ENCODE results near the gene FAF1.
A peak's percentile ranks its signal among the peaks of the same experiment; 100 is the strongest.
"Not testable (repeated sequence)": the region's sequence is repeated elsewhere in the genome, so short reads cannot be mapped to it uniquely, and the experiment has no call there.

Gene FAF1

DNA sequence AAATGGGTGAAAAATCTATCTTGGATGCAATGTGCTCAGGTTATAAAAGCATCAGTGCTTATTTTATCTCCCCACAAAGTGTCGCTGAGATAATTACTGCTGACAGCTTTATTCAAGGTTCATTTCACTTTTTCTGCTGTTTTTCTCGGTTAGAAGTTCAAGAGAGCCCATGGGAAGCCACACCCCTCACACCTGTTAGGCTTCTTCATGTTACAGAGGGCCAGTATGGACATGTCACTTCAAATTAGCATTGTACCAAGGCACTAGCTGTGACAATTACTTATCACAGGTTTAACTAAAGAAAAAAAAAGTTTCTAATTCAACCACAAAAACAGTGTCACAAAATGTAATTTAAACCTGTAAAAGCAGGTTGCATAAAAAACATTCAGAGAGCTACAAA is 349.5 kb downstream of the FAF1 start:
- DNase-seq = no peak

DNA sequence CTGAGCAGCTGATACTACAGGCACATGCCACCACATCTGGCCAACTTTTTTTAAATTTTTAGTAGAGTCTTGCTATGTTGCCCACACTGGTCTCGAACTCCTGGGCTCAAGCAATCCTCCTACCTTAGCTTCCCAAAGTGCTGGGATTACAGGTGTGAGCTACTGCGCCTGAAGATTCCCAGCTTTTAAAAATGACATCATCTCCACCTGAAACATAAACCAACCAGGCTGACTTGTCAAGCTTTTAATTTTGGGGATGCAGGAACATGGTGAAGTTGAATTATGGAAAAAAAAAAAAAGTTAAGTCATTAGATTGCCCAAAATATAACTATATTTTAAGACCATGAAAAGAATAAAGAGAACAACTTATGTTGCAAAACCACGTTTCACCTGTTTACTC is 350.6 kb downstream of the FAF1 start:
- DNase-seq = no peak

DNA sequence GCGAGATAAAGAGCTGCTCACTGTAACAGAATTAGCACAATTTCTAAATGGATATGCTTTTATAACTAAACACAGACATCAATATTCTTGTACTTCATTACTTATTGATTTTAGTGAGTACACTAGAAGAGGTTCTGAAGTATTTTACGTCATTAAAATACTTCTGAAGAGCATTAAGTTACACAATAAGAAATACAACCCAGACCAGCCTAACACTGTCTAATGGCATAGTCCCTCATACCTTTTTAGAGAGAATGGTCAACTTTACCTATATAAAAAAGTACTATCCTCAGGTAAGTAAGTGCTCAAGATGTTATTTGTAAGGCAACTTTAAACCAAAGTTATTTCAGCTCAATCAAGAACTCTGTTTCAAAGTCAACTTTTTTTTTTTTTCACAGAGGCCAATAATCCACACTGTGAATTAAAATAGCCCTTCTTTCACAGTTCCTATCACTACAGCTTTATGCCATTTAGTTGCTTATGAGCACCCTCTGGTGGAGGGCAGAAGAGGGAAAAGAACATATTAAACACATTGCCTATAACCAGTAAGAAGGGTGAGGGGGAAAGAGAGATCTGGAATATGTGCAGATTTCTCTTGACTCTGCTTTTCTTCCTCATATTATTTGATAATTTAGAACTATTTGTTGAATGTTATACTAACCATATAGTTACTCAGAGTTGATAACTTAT is 354.7 kb downstream of the FAF1 start:
- DNase-seq = peak; percentile 38

DNA sequence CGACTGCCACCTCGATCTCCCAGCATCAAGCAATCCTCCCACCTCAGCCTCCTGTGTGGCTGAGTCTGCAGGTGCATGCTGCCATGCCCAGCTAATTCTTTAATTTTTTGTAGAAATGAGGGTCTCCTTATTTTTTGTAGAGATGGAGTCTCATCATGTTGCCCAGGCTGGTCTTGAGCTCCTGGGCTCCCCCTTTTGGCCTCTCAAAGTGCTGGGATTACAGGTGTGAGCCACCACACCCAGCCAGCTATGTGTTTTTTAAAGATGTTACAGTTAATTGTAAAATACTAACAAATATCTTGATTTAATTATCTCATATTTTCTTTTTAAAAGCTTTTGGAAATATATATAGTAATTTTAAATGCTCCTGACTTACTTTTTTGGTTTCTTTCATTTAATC is 355.5 kb downstream of the FAF1 start:
- DNase-seq = no peak

DNA sequence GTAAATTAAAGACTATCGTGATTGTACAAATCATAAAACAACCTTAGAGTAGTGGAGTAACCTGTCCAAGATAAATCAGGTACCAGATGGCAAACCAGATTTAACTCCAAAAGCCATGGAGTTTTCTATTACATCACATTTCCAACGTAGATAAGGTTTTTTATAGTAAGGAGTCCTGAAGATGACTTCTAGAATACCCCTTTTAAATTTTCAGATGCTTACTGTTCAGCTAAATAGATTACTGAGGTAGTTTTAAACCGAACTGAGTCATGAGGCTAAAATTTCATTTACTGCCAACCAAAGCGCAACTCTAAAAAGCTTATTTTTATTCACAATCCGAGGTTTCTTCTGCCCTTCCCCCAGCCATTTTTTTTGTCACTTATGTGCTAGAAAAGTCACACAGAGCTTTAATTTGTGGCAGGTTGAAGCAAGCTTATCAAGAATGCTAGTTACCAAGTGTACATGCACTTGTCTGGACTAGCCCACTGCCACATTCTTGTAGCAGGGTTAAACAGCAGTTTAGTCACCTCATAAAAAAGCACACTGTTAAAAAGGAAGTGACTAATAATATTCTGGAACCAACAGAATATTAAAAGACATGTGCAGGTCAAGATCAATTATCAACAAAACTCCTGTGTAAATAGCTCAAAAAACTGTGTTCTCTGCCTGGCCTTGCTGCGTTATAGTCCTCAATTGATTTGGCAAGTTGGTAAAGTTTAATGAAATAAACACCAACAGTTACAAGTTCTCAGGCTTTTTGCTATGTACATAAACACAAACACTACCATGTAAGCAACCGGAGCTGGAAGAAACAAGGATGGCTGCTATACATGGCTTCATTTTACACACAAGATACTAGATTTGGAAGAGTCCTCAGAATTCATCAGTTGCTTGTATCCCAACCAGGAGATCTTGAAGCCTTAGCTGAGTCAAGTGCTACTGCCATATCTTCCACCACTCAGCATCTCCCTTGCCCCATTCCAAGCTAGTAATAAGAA is 356.5 kb downstream of the FAF1 start:
- DNase-seq = no peak

DNA sequence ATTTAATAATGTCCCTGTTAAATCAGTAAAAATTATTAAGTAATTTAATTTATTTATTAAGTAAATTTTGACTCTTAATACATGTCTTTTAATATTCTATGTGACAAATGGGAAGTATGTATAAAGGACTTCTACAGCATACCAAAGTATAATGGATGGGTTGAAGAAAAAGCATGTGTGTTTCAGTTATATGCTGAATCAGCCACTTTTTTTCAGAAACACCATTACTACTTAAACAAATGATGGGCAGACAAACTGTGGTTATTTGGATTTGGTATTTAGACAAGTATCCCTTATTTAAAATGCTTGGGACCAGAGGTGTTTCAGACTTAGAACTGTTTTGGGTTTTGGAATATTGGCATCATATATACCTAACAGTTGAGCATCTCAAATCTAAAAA is 360.5 kb downstream of the FAF1 start:
- no peak for DNase-seq

DNA sequence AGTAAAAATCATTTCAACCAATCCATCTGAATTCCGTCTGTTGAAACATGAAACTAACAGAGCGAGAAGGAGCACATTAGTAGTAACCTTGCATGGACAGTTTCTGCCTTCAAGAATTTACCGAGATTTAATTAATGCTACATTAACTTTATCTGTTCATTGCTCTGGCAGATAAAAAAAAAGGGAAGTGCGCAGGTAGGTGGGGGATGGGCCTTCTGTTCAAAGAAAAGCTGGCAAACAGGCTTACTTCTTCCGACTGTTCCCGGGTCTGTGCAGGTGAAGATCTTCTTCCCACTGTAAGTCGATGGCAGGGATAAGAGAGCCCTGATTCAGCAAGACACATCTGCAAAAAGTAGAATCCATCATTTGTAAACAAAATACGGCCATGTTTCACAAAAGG is 364.2 kb downstream of the FAF1 start:
- DNase-seq = no peak

DNA sequence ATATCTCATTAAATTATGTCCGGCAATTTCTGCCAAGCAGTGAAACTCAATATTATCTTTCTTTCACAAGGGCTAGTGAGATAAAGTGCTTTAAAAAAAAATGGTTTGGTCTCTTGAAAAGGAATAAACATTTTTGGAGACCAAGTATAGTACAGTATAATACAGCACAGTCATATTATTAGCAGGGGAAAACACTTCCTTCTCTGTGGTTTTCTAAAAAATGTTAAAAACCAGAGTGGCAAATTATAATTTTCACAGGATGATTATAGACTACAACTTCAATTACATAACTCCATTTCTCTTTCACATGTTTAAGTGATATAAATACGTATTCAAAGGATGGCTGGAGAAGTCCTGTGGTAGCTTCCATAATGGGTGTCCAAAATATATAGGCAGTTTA is 366.6 kb downstream of the FAF1 start:
- no peak for DNase-seq

DNA sequence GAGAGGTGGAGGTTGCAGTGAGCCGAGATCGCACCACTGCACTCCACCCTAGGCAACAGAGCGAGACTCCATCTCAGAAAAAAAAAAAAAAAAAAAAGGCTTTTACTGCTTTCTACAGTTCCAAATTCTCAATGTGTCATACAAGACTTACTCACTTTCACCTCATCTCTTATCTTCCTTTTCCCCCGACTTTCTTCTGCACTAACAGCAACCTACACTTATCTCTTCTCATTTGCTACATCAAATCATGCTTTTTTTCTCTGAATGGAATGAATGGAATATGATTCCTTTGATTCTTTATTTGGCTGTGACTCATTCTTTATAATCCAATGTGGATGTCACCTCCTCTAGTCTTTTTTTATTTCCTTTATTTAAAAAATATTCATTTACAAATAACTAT is 368.5 kb downstream of the FAF1 start:
- DNase-seq = no peak

DNA sequence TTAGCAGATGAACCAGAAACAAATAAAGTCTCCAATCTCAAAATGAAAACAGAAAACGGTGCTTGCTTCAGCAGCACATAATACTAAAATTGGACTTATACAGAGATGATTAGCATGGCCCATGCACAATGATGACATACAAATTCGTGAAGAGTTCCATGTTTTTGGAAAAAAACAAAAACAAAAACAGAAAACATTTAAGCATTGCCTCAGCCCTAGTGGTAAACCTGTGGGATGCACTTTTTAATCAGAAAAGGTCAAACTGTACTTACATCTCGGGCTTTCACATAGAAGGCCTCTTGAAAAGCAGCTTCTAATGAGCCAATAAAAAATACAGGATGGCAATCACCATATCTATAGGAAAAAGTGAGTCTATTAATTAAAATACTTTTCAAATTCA is 377.7 kb downstream of the FAF1 start:
- DNase-seq = no peak

DNA sequence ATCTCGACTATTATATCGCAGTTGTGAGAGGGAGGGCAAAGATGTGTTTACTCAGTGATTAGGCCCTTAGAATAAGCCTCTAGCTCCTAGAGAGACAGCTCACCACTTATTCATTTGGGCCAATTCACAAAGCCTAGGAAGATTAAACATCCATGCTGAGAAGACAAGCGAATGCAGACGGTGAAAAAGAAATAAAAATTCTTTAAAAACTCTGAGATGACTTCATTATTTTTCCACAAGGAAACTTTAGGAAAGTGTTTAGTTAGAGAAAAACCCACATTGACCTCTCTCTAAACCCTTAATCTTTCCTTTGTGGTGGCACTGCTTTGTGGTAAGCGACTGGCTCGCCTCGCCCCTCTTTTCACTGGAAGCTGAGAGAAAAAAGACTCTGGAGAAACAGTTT is 390.0 kb downstream of the FAF1 start:
- no peak for DNase-seq

DNA sequence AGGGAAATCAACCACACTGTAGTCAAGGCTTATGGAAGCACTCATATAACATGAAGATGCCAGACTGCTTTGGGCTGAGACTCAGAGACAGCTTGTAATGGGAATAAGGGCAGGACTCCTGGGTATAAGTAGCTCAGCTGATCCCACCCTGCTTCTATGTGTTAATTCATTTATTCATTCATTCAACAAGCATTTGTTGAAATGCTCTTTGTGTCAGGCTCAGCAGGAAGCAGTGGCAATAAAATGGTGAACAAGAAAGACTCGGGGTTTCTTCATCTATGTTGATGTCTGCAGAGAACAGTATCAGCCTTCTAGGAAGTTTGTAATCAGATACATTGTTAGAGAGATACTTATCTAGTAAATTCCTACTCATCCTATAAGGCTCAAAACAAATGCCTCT is 391.3 kb downstream of the FAF1 start:
- no peak for DNase-seq

DNA sequence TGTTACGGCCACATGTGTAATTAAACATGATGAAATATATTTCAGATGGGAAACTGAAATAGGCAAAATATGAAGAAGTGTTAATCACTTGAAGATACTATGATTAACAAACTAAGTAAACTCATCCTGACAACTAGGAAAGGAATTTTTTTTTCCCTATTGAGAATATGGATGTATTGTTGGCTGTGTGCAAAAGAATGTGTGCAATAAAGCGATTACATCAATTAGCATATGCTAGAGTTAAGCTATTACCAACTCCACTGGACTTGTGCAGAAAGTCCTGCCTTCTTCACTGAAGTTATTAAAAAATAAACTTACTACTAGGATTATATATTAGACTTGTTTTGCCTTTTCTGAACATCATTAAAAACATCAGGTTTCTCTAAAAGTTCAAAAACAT is 393.7 kb downstream of the FAF1 start:
- no peak for DNase-seq

DNA sequence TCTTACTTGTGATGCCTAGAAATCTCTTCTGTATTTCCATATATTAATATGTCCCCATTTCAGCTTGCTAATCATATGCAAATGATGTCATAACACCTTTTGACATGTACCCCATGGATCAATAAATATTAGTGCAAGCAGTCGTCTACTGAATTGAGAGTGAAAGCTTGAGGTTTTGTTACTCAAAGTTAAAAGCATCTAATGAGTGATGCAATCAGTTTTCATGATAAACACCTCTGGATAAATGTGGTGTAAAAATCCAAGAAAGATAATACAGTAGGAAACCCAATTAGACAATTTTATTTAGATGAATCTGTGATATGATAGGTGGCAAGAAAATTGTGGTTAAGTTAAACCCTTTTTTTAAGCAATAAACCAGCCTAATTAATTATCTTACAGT is 395.6 kb downstream of the FAF1 start:
- DNase-seq = no peak

DNA sequence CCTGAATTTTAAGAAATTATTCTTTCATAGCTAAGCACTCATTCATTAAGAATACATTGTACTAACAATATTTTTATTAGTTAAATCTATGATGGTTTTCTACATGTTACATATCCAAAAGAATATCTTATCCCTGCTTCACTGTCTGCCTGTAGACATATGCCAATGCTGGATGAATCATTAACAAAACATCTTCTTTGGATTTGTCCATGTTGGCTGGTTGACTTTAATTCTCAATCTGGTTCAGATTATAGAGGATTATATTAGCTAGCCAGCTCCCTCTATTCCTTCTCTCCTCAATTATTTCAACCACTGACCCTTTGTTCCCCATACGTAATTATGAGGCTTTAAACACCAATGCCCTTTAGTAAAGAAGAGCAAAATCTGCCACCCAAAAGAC is 398.0 kb downstream of the FAF1 start:
- DNase-seq = no peak

DNA sequence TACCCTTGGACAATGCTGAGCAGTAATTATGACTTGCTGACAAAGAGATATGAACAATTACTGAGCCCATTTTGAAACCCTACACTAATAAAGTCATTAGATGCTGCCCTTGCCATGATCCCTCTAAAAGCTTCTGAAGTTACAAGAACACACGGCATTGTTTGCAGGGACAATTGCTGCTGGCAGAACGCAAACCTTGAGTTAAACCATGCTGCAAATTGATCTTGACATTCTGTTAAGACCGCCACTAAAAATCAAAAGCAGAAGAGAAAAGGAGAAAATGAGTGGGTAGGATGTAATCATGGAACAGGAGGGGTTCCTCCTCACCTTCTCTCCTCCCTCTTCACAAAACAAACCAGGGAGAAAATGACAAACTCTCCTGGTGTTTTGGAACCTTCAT is 400.6 kb downstream of the FAF1 start:
- DNase-seq = no peak

DNA sequence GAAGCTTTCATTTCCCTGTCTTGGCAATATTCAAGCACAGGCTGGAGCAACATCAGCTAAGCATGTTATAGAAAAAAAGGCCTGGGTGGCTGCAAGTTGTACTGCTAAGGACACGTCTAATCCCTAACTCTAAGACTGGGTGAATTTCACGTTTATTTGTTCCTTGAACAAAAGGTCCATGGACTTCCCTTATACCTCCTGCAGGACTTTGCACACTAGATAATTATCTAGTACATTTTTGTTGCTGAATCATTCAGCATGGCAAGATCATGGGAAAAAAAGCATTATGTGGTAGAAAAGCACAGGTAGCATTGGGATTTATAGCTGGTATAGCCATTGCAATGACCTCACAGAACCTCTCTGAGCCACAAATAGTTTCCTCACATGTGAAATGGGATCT is 406.1 kb downstream of the FAF1 start:
- no peak for DNase-seq

DNA sequence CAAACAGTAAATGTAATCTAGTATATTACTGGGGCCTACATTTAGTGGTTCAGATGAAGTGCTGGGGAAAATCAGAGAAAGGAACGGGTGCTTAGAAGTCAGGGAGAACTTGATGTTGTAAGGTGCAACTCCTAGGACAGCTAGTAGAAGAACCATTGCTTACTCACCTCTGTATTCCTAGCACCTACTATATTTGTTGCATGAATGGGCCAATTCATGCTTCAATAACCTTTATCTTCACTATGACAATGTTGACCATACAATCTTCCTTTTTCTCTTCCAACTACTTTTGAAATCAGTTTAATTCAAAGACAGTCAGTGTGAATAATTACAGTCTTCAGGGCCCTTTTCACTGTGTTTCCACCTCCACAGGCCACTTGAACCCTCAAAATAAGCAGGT is 411.8 kb downstream of the FAF1 start:
- no peak for DNase-seq

DNA sequence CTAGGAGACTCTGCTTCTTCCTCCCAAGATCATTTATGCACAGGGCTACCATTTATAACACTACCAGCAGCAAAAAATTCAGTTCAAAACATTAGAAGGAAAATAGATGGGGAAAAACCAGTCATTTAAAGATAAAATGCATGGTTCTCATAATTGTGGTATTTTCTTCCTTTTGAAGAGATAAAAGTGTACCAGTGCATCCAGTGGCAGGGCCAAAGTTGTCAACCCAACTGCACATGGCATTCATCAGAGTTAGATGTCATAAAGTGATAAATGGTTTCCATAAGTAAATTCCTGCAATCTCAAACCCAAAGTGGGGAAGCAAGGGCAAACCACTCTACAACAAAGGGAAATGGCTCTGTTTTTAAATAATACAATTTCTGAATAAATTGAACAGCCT is 417.7 kb downstream of the FAF1 start:
- no peak for DNase-seq

DNA sequence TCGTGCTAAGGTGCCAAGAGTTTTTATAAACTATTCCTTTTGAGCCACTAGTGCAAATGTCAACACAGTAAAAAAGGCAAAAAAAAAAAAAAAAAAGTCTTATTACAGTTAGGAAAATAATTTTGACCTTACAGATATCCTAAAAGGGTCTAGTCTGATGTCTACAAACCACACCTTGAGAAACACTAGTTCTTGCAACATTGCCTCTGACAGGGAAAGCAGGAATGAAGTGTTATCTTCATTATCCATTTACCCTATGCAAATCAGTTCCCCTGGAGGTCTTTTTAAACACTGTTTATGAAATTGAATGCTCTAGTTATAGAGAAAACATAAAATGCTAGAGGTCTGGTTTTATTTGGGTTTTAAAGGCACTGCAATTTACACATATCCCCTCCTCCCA is 421.6 kb downstream of the FAF1 start:
- DNase-seq = no peak

DNA sequence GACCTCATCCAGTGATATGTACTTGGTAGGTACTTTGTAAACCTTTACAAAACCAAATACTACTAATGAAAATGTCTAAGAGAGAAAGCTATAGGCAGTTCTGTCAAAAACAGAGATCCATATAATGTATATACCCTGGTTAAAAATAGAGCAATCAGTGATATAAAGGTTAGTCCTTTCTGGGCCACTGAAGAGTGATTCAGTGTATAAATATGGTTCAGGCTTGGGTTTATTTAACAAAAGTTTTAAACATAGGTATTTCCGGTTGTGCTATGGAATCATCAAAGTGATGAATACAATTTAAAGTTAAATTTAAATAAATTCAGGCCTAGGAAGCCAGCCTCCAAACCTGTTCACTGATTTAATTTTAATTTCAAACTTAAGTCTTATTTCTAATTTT is 428.5 kb downstream of the FAF1 start:
- DNase-seq = no peak

DNA sequence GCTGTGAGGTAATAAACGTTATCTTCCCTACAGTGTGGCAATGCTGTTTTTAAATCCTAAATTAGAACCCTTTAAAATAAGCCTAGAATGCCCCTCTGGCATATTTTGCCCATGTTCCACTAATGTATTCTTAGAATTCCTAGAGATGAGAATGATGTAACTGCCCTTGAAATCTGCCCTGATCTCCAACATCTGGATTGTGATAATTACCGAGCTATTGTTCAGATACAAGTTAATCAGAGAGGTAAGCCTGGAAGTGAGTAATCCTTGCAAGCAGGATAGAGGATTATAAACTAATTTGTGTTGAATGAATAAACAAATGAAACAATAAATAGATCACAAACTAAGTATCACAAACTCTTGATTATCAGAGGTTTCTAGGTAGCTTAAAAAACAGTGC is 429.0 kb downstream of the FAF1 start:
- DNase-seq = no peak

DNA sequence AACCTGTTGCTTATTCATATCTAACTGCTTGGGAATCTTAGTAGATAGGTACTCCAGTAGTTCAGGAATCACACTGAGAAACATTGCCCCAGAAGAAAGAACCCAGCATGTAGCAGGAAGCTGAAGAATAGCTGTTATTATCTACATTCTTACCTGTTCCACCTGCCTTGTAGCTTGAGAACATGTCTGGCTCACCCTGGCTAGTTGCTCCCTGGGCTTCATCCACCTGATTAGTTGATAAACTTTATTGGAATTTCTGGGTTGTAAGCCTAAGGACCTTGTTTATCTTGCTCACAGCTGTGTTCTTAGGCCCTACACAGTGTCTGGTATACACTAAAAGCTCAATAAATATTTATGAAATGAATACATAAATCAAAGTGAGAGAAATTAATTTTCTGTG is 430.6 kb downstream of the FAF1 start:
- no peak for DNase-seq

DNA sequence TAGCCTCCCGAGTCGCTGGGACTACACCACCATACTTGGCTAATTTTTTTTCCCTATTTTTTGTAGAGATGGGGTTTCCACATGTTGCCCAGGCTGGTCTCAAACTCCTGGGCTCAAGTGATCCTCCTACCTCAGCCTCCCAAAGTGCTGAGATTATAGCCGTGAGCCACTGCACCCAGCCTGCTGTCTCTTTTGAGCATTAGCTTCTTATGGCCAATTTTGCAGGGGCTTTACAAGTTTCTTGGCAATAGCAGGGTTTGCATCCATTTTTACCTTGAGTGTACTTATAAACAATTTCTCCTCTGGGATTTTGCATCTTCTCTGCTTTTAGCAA is 432.1 kb downstream of the FAF1 start:
- DNase-seq = not testable (repeated sequence)
